SIG-M5 treated with dmso at 0.1 percent for 504 hours (cell line): ENCODE data around the gene FRMPD3.
"Not testable (repeated sequence)": the region's sequence is repeated elsewhere in the genome, so short reads cannot be mapped to it uniquely, and the experiment has no call there.

Experiments used
- DNase-seq: peaks from one replicate; lab custom pipeline; 2025; ENCODE audit not compliant: unreplicated experiment; lab: John Stamatoyannopoulos, UW

The FRMPD3 gene

DNA sequence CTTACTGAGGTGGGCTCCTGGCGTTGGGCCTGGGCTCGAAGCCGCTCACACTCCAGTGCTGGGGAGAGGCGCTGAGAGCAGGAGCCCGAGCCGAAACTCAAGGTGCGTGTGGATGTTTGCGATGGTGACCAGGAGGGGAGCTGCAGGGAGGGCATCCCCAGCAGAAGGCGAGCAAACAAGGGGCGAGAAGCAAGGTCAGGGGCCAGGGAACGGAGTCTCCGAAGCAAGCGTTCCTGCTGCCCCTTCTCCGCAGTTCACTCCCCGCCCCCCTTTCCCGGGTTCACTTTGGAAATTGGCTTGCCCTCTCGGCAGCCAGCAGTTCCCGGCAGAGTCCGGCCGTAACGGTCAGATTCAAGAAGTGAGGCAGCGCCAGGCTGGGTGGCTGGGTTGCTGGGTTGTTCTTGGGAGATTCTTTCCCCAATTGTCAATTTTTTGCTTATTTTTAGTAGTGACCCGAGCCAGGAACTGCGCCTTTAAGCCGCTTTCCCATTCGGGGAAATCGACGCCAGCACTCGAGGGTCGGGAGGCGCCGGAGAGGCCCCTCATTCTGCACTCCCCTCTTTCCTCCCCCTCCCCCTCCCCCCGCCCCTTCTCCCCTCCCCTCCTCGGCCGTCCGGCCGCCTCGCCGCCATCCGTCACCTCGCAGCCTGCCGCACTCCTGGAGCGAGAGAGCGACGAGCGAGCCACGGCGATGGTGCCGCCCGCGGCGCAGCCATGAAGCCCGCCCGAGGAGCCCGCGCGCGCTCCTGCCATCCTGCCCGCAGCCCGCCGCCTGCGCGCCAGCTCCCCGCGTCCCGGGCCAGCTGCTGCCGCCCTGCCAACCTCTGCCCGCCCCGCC, at the start of gene FRMPD3:
TSS of gene FRMPD3 (plus strand) at position 655 of the 838 bp plus-strand sequence. CDS start 76,937 bp downstream, outside the sequence.
- DNase-seq: no peak

DNA sequence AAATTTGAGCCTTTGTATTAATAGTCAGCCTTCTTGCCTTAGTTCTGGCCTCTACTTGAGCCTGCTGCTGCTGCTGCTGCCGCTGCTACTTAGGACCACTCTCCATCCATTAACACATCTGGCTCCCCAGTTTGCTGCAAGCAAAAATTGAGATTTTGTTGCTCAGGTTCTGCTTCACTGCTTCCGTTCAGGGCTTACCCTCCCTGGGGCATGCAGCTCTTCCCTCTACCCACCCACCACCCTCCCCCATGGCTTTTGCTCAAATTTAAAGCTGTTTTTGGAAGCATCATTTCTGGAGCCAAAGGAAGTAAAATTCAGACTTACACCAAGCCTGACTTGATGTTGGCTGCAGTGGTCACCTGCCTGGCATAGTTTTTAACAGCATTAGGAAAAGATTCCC, 28.9 kb upstream of the FRMPD3 start:
- DNase-seq: no peak

DNA sequence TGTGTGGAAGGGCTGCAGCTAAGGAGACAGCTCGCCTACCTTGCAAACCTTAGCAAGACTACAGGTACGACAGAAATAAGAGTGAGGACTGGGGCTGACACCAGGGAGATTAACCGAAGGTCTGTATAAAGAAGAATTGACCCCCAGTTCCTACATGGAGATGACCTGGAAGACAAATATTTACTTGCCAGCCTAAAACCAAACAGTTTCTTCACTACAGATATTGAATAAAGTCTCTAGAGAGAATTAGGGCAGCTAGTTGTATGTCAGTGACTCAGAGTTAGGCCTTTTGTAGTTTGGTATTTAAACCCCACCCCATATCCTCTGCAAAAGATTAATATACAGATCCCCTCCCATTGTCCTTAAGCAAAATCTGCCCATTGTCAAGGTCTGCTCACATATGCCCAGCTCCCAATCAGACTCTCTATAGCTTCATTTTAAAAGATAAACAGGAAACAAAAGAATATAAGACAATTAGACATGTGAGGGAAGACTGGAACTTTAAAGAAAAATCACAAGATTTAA, 28.1 kb upstream of the FRMPD3 start:
- no peak for DNase-seq

DNA sequence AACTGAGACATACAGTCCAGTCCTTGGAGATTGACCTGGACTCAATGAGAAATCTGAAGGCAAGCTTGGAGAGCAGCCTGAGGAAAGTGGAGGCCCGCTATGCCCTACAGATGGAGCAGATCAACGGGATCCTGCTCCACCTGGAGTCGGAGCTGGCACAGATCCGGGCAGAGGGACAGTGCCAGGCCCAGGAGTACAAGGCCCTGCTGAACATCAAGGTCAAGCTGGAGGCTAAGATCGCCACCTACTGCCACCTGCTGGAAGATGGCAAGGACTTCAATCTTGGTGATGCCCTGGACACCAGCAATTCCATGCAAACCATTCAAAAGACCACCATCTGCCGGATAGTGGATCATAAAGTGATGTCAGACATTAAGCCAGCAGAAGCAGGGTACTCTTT, 20.4 kb upstream of the FRMPD3 start:
- no peak for DNase-seq

DNA sequence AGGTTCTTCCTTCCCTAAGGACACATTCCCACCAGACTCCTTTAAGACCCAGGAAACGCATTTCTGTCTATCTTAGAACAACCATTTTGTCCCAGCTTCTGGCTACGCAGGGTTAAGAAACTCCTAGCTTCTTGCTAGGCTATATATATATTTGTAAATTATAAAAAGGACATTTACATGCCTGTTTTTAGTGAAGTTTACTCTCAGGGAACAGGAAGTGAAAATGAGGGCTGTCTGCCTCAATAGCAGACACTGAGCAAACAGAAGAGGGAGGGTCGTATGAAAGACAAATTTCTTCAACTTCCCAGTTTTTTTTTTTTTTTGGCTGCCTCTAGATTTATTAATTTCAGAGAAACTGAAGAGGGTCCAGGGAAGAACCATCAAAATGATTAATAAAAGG, 9.3 kb upstream of the FRMPD3 start:
- peak; percentile 31 for DNase-seq

DNA sequence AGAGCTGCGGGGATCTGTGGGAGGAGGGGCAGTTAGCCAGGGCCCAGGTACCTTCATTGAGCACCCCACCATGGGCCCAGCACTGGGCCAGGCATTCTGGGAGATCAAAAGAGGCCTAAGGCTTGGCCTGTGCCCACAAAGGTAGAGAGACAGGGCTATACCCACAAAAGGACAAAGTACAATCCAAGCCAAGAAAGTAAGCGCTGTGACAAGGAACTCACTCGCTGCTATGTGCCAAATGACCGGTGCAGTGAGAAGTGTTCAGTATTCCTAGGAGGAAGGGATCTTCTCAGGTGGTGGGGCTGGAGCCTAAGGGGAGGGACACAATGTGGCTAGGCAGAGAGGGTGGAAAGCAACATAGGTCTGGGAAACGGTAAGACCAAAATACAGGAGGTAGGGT, 8.8 kb upstream of the FRMPD3 start:
- DNase-seq: no peak

DNA sequence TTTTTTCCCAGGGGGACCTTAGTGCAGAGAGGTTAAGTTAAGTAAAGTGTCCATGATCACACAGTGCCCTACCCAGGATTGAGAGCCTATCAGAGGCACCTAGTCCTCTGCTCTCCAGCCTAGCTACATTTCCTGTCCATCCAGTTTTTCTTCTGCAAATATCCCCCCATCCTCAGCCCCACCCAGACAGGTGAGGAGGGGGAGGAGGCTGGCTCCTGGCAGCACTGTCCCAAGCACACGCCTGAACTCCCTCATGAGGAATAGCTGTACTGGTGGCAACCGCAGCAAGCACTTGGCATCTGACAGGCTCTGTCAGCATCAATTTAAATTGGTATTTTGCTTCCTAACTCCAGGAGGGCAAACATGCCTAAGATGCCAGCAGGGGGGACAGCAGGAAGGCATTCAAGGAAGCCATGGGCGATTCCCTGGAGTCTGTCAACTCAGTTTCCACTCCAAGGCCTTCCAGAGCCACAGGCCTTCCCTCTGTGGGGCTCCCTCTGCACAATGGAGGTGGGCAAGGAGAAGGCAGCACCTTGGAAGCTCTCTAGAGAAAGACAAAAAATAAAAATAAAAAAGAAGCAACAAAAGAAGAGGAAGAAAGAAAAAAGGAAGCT, 6.4 kb upstream of the FRMPD3 start:
- peak; percentile 13 for DNase-seq

DNA sequence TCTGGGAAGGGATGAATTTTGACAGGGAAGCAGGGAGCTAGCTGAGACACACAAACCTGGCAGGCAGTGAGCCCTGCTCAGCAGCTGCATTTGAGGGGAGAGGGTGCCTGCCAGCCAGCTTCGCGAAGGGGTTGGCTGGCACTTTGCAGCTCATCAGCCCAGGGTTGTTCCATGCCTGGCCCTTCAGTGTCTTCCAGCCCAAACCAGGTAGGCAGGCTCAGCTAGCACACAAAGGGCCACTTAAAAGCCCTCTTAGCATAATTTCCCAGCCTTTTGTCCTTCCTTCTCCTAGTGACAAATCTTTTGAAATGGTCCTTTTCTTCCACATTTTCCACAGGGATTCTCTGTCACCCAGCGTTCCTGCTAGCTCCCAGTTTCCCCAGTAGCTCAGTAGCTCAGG, 4.3 kb upstream of the FRMPD3 start:
- no peak for DNase-seq

DNA sequence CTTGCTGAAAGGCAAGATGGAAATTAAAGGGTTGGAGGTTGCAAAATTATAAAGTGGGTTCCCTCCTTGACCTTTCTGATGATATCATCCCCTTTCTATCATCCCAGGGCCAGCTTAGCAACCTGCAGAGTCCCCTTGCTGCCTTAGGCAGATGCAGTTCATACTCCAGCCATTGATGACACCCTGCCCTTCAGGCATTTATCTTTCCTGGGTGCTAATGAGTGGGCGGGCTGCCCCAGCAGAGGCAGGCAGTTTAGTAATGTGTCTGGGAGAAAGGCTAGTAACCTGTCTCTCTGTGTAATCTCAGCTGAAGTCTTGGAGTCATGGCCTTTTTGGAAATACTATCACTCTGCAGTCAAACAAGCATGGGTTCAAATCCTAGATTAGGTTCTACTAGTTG, 3.8 kb upstream of the FRMPD3 start:
- no peak for DNase-seq

DNA sequence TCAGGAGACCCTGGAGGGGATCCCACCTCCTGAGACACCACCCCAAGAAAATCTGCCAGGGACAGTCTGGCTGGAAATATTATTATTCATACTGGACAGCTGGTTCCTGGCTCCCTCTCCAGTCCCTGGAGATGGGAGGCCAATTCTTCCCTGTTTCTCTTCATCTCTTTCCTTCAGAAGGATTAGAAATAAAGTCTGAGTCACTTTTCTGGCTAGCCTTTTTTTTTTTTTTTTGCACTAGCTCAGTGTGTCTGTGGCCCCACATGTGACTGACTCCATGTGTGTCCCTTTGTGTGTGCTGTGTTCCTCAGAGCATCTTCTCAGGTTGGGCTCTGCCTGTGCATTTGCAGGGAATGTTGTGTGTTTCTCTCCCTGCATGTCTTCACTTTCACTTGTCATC, 1.8 kb upstream of the FRMPD3 start:
- no peak for DNase-seq

DNA sequence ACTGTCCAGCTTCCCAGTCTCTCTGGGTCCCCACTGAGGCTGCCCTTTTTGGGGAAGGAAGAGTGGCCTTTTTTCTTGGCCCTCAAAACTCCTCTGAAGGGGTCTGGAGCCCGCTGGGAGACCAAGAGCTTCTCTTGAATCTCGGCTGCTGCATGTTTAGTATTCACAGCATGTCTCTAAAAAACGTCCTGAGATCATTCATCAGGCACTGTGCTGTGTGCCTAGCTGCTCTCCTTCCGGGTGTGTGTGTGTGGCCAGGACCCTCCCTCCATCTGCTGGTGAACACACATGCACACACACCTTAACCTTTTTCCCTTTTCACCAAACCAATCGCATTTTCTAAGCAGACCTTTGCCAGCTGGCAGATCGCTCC, 841 bp upstream of the FRMPD3 start:
- DNase-seq: no peak

DNA sequence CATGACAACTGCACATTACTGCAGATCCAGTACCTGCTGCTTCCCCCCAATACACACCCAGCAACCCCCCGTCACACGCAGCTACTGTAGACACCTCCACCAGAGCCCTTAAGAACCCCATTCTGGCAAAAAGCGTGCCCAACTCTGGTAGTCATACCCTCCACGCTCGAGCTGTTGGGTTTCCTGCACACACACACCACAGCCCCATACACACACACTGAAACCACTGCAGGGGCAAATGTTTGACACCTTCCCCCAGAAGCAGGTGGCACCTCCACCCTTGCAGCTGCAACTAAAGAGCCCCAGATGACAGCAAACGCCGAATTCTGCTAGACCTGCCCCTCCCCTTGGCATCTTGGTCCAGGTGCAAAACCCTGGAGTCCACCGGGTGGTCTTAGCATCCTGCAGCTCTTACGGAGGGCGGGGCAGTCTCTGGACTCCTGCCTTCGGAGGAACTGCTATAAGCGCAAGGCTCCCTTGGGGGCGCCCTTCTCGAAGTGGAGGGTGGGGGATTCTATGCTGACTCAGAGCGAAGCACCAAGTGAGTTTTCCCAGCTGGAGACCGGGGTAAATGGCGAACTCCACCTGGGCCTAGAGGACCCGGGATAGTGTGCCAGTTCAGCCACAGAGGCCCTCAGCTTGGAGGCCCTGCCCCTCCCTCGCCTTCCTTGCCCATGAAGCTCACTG, 1.5 kb downstream of the FRMPD3 start:
- DNase-seq: no peak

DNA sequence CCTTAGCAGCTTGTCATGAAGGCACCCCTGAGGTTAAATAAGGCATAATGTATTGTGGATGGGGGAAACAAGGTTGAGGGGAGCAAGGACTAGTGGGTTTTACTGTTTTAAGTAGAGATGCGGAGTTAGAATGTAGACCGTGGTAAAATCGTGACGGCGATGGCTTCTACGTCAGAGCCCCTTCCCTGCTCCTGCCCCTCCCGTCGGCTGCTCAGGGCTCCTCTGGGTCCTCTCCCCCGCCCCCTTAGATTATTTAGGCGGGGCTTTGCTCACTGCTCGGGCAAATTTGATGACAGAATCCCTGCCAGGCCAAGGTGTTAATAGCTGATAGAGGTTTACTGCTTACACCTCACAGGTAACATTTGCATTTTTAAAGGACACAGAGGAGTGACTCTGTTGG, 2.3 kb downstream of the FRMPD3 start:
- no peak for DNase-seq

DNA sequence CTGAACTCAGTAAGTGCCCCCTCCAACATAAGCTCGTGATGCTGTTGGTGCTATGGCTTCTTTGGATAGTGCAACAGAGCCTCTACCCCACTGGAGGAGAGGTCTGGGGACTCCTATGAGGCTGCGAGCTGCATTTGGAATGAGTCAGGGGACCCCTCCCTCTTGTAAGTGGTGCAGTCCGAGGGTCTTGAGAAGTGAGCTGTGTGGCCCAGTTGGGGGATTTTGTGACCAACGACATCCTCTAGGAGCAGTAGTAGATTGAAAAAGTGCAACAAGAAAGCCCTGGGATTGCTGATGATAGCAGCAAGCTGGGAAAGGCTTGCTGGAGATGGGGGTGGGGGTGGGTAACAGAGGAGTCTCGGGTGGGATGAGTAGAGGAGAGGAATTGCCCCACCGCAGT, 3.1 kb downstream of the FRMPD3 start:
- no peak for DNase-seq

DNA sequence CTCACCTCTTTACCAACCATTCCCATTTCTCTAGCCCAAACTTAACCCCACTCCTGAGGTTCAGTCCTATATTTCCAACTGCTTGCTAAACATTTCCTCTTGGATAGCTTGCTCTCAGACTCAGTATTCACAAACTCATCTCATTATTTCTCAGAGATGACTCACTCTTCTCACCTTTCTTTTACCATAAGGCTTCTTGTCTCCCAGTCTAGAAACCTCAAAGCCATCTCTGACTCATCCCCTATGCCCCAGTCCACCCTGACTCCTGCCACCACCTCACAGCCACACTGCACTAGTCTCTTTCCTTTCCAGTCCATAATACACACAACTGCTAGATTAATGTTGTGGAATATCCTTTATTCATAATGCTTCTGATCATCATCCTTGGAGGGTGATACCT, 4.8 kb downstream of the FRMPD3 start:
- DNase-seq: no peak

DNA sequence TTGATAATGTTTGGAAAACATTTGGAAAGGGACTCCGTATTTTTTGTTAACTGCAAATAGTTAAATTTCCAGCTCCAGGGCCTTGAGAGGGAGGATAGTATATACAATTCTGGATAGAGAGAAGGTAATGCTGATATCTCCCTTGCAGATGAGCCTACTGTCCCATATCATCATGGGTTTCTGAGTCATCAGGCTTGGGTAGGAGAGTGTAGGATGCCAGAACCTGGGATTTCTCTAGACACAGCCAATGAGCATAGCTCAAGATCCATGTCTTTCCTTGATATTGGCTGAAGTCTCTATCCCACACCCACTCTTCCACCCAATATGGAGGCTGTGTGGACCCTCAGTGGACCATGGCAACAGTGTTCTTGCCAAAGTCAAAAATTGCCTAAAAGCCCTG, 7.8 kb downstream of the FRMPD3 start:
- no peak for DNase-seq

DNA sequence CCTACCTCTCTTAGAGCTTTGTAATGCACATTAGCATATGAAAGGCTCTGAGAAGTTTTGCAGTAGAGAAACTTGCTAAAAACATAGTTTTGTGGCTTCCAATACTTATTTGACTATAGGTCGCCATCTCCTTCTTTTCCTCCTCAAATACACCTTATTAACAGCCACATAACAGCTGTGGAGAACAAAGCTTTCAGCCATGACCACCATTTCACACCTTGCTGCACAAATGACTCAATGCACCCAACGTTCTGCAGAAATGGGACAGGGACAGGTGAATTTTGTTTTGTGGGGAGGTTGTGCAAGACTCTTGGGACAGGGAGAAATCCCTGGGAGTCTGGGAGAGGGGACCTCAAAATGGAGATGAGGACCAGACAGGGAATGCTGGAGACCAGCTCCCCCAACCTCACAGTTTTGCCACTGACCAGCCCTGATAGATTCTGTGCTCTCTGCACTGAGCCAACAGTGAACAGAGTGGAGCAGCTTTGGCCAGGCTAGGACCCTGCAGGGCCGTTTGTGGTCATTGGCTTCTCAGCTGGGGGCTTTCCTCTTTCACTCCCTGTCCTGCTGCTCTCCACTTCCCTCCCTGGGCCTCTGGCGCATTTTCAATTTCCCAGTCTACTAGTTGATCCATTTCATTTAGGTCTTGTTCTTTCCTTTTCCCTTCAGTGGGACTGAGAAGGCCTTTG, 16.6 kb downstream of the FRMPD3 start:
- no peak for DNase-seq

DNA sequence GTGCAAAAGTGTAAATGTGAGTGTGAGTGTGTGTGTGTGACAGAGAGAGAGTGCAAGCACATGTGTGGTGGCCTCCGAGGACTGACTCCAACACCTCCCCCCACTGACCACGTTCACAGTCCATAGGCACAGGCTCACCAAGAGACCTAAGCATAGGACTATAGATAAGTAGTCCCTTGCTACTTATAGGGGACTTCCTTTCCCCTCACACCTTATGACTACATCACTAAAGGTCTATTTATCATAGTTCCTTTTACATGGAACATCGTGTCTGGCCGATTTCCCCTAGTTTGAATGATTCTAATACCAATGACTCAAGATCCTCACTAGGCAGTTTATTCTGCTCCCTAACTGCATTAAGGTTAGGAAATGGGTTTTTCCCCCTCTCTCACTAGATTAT, 17.8 kb downstream of the FRMPD3 start:
- no peak for DNase-seq

DNA sequence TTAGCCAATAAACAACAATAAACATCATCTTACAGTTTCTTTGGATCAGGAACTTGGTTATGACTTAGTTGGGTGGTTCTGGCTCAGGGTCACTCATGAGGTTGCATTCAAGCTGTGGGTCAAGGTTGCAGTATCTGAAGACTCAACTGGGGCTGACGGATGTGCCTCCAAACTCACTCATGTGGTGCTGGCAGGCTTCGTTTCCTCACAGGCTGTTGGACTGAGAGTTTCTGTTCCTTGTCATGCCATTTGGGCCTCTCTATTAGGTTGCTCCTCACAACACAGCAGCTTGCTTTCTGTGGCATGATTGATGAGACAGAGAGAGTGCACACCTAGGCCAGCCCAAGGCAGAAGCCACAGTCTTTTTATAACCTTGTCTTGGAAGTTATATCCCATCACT, 20.7 kb downstream of the FRMPD3 start:
- DNase-seq: no peak

DNA sequence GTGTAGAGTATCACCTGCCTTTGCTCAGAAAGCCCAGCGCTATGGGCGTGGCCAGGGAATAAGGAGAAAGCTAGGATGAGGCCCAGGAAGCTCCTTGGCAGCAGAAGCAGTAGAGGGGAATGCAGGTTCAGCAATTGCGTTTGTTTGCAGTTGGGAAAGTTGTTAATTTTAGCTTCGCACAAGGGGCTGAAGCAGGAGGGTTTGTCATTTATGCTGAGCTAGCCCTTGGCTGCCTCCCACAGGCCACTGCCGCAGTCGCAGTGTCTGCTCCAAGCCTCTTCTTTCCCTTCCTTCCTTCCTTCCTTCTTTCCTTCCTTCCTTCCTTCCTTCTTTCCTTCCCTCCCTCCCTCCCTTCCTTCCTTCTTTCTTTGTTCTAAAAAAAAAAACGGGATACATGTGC, 21.5 kb downstream of the FRMPD3 start:
- no peak for DNase-seq

DNA sequence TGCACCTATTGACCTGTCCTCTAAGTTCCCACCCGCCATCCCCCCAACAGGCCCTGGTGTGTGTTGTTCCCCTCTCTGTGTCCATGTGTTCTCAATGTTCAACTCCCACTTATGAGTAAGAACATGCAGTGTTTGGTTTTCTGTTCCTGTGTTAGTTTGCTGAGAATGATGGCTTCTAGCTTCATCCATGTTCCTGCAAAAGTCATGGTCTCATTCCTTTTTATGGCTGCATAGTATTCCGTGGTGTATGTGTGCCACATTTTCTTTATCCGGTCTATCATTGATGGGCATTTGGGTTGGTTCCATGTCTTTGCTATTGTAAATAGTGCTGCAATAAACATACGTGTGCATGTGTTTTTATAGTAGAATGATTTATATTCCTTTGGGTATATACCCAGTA, 22.0 kb downstream of the FRMPD3 start:
- DNase-seq: not testable (repeated sequence)
